ENCODE measurements around the gene NME4.
"Not testable (repeated sequence)": the region's sequence is repeated elsewhere in the genome, so short reads cannot be mapped to it uniquely, and the experiment has no call there.

NME4 gene

DNA sequence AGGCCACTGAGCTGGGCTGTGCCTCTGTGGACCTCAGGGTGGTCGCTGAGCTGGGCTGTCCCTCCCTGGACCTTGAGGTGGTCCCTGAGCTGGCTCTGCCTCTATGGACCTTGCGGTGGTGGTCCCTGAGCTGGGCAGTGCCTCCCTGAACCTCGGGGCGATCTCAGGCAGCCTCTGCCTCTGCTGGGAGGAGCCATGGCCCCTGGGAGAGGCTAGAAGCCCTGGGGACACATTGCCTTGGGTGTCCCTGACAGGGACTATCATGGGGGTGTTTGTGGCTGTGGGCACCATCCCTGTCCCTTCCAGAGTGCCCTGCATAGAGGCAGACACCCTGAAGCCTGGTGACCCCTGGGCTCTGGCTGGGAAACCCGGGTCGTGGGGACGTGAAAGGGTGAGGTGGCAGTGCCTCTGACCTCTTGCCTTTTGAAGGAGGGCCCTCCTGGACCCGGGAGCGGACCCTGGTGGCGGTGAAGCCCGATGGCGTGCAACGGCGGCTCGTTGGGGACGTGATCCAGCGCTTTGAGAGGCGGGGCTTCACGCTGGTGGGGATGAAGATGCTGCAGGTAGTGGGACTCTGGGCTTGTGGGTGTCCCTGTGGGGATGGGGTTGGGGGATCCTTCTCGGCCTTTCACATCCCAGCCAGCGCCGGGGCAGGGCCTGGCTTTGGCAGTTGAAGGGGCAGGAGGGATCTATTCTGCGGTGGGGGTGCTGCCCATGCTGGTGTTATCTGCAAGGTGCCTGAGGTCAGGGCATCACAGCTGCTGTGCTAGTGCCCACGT, 1.8 kb downstream of the NME4 start:
- no peak for DNase-seq (ENCODE audit: low spot score)

DNA sequence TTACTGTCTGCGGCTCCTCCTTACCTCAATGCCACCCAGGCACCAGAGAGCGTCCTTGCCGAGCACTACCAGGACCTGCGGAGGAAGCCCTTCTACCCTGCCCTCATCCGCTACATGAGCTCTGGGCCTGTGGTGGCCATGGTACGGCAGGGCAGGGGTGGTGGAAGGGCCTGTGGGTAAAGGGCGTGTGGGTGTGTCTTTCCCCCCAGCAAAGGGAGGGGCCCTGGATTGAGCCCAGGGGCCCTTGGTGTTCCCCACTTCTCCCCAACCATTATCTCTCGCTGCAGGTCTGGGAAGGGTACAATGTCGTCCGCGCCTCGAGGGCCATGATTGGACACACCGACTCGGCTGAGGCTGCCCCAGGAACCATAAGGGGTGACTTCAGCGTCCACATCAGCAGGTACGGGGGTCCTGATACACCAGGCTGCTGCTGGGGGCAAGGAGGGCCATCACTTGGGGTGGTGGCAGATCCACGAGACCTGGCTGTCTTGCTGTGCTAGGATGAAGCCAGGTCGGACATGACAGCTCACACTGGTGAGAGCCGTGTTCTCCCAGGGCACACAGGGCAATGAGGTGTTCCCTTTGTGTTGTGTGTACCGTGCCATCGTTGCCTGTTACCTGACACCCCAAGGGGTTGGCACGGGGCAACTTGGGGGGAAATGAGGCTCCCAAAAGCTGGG, 2.5 kb downstream of the NME4 start:
- no peak for DNase-seq (ENCODE audit: low spot score)

GRCh38 chr16:400061-400591, 3.1 kb downstream of the NME4 start:
- no peak for DNase-seq (ENCODE audit: low spot score)

GRCh38 chr16:401468-402348, 4.7 kb downstream of the NME4 start, which contains the start of gene DECR2:
Gene DECR2, plus strand, starts transcription at chr16:401885. Its CDS starts 79 bp downstream, at chr16:401964.
- DNase-seq (ENCODE audit: low spot score) = peak; percentile 91

DNA sequence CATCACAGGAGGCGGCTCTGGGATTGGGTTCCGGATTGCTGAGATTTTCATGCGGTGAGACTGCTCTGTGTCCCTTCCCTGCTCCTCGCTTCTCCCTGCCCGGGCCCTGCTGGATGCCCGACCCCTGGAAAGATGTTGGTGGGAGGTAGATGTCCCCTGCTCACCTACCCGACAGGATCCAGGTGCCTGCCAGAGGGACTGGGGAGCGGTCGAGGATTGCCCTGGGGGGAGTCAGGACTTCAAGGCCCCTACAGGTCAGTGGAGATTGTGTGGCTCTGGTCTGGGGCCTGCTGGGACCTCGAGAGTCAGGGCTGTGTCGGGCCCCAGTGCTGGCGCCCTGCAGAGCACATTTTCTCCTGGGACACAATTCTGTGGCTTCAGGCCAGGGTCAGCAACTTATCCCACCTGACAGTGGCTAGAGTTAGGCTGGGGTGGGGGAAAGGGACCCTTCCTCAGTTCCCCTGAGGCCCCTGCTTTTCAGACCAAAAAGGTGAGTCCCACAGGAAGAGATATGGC, 8.0 kb downstream of the NME4 start:
- DNase-seq (ENCODE audit: low spot score) = no peak

GRCh38 chr16:405548-406506, 8.8 kb downstream of the NME4 start:
- DNase-seq (ENCODE audit: low spot score) = no peak

DNA sequence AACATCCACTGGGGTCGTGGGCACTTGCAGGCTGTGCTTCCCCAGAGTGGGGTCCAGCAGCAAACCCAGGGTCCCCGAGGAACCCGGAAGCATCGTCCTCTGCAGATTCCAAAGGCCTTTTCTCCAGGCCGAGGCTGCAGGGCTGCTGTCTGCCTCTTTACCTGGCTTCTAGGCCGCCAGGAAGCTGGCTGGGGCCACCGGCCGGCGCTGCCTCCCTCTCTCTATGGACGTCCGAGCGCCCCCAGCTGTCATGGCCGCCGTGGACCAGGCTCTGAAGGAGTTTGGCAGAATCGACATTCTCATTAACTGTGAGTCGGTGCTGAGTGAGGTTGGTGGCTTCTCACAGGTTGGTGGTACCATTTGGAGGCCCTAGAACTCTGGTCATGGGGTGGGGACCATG, 10.3 kb downstream of the NME4 start:
- DNase-seq (ENCODE audit: low spot score) = no peak

GRCh38 chr16:410516-411178, 13.6 kb downstream of the NME4 start:
- no peak for DNase-seq (ENCODE audit: low spot score)

DNA sequence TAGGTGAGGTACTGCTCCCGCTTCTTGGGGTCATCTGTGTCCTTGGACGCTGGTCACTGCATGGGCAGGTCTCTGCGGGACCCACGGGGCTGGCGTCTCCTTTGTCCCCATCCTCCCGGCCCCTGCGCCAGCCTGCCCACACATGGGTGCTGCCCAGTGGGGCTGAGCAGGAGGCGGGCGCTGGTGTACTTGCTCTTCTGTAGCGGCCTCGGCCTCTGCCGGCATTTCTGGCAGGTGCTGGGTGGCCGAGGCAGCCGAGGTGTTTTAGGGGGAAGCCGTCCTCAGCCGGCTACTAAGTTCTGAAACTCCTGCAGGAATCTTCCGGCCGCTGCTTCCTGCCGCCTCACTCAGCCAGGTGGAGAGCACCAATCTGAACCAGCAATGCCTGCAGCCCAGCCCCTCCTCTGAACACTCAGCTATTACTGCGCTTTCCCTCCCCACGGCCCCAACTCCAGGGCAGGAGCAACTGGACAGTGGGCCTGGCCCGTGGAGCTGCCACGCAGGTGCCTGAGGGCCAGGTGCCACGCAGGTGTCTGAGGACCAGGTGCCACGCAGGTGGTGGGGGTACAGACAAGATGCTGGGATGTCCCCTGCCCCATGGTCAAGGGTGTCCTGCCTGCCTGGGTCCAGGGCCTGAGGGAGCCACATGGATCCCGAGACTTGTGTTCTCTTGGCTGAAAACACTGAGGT, 14.7 kb downstream of the NME4 start:
- no peak for DNase-seq (ENCODE audit: low spot score)

DNA sequence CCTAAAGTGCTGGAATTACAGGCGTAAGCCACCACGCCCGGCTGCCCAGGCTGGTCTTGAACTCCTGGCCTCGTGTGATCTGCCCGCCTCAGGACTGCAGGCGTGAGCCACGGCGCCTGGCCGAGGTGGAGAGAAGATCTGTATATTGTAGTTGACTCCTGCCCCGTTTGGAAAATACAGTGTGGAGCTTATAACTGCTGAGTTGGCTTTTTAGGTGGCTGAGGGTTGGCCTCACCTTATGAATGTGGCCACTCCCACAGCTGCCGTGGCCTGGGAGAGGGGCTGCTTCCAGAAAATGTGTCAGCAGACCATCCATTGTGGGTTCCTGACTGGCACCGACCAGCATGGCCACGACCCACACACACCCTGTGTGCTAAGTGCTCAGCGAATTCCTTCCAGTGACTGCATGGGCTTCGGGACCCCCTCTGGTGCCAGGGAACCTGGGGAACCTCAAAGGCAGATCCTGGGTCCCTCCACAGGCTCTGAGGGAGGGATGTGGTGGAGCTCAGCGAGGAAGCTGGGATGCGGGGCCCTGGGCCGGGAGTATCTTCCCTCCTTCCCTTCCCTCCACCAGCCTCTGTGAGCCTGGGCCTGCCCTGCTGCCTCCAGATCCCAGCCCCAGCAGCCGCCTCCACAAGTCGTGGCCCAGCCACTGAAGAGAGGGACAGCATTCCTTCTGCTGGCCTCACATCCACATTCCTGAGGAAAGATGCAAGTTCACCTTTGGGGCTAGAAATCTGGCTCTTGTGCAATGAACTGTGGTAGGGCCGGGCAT, 17.6 kb downstream of the NME4 start:
- DNase-seq (ENCODE audit: low spot score) = no peak

- DNase-seq (ENCODE audit: low spot score) = not testable (repeated sequence)
These were observed 18.1 kb downstream of the NME4 start for GRCh38 chr16:415170-415498.

DNA sequence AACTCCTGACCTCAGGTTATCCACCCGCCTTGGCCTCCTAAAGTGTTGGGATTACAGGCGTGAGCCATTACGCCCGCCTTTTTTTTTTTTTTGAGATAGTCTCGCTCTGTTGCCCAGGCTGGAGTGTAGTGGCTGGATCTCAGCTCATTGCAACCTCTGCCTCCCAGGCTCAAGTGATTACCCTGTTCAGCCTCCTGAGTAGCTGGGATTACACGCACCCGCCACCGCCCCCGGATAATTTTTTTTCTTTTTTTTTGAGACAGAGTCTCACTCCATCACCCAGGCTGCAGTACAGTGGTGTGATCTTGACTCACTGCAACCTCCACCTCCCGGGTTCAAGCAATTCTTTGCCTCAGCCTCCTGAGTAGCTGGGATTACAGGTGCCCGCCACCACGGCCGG, 25.2 kb downstream of the NME4 start:
- not testable (repeated sequence) for DNase-seq (ENCODE audit: low spot score)

DNA sequence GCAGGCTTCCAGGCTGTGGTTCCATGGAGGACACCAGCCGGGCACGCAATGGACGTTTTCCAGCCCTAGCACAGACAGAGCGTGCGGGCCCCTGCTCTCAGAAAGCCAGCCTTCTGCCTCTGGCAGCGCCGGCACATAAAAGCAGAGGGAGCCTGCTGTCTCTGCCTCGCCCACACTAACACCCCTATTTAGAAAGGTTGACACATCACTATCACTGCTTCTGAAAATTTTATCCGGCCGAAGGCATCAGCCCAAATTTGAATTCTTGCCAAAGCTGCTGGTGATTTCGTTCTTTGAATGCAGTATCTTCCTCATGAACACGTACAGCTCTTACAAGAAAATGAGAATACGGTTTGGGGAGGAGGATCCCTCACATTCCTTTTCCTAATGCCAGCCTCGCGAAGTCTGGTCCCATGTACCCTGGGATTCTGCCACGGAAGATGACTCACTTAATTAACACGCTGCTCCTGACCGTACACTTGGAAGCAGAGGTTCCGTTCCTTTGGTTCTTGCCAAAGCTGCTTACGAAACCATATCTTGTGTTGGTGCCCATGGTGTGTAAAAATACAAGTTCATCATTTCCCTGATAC, 27.1 kb downstream of the NME4 start:
- peak; percentile 44 for DNase-seq (ENCODE audit: low spot score)

GRCh38 chr16:424623-425081, 27.7 kb downstream of the NME4 start:
- DNase-seq (ENCODE audit: low spot score) = no peak

- DNase-seq (ENCODE audit: low spot score) = peak; percentile 60
These were observed 28.2 kb downstream of the NME4 start, which contains the start of gene RAB11FIP3 for GRCh38 chr16:425082-425718. Gene RAB11FIP3, plus strand, starts transcription at chr16:425649. Its CDS starts 358 bp downstream, at chr16:426007.

- no peak for DNase-seq (ENCODE audit: low spot score)
These were observed 28.7 kb downstream of the NME4 start for GRCh38 chr16:425740-426114.

DNA sequence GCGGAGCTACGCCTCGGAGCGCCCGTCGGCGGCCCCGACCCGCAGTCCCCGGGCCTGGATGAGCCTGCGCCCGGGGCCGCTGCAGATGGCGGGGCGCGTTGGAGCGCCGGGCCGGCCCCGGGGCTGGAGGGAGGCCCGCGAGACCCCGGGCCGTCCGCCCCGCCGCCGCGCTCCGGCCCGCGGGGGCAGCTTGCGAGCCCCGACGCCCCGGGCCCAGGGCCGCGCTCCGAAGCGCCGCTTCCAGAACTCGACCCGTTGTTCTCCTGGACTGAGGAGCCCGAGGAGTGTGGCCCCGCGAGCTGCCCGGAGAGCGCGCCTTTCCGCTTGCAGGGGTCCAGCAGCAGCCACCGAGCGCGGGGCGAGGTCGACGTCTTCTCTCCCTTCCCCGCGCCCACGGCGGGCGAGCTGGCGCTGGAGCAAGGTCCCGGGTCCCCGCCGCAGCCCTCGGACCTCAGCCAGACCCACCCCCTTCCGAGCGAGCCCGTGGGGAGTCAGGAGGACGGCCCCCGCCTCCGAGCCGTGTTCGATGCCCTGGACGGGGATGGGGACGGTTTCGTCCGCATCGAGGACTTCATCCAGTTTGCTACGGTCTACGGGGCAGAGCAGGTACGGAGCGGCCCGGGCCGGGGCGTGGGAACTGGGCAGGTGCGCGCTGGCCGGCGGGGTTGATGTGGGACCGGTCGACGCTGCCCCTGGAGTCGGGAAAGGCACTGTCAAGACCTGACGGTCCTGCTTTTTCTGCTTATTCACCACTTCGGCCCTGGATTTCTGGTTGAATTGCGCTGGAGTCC, 29.3 kb downstream of the NME4 start:
- no peak for DNase-seq (ENCODE audit: low spot score)
